Psoas muscle (tissue), 8 donors: Measurements from ENCODE around the gene PODN. TPM values are rescaled to one million over a fixed set of nuclear protein-coding genes. Genes with fewer than 3 reads are reported as not detected.

Source experiments
- ATAC-seq, 4 donors: fragments of 200-7000 bp; cut with Tn5 transposase; one replicate each; pipeline ENCODE4 v1.9.1; 2020; ENCODE audit warnings: moderate library complexity in 3 of 4, mild to moderate bottlenecking in 2 of 4
- DNase-seq, 2 donors: peaks; one replicate each; pipeline ENCODE4 v3.0.0-alpha.2; 2020
- H3K27ac ChIP-seq: fragments of 200-600 bp; one replicate; pipeline ENCODE4 v1.8.0; 2022
- H3K27me3 ChIP-seq, 3 donors: fragments of 200-600 bp in 1 of 3; one replicate each; pipeline versions ENCODE4 v1.6.1 to v1.8.0; 2013 to 2022; ENCODE audit warnings: low read length in 2 of 3, mild to moderate bottlenecking in 2 of 3, moderate library complexity in 1 of 3; ENCODE audit not compliant: insufficient read depth in 3 of 3
- H3K36me3 ChIP-seq, 2 donors: fragments of 200-600 bp in 1 of 2; one replicate each; pipeline versions ENCODE4 v1.6.1 to v1.8.0; 2013 to 2022; ENCODE audit warnings: low read depth in 1 of 2, mild to moderate bottlenecking in 1 of 2, moderate library complexity in 1 of 2; ENCODE audit not compliant: insufficient read depth in 1 of 2
- H3K4me1 ChIP-seq: fragments of 200-600 bp; one replicate; pipeline ENCODE4 v1.8.0; 2022
- H3K4me3 ChIP-seq: fragments of 200-600 bp; one replicate; pipeline ENCODE4 v1.8.0; 2022; ENCODE audit warnings: mild to moderate bottlenecking
- H3K9me3 ChIP-seq: fragments of 200-600 bp; one replicate; pipeline ENCODE4 v1.8.0; 2022
- WGBS, 3 donors: extraction: QIAGEN DNeasy Blood & Tissue Kit; methylation state at CpG; one replicate each; pipeline versions ENCODE4 v1.1.6 to v1.1.7; 2013; 5-methylcytosine and 5-hydroxymethylcytosine counted together
- intact Hi-C, 2 donors: fragments of 100-400 bp; cut with DNase I; formaldehyde crosslinking; loops; one replicate each; pipeline versions ENCODE4 v1.11.0 to v1.14.2; 2022
- polyA plus RNA-seq, 3 donors: library from polyadenylated mRNA; stranded (reverse); fragments of 200-250 nt; gene quantifications; one replicate each; pipeline ENCODE4 v1.2.3, GENCODE V29; 2013
- total RNA-seq, 4 donors: library from RNA; stranded (reverse); fragmentation: NEBNext Ultra II Directional in 2 of 4; extraction: Animal tissue kit (Norgen Biotek cat#: 25700) in 2 of 4; gene quantifications; one replicate each; pipeline versions ENCODE4 v1.2.1 to v1.2.4, GENCODE V29; 2021 to 2023
- TF ChIP-seq, protein P1 (sequence below): fragments of 200-600 bp; IDR thresholded peaks from one replicate; pipeline ENCODE4 v1.8.0; 2022; ENCODE audit warnings: antibody characterized with exemption
- donor health status: healthy with polysubstance abuse.
- donor health status: DM: no; HTN: no; CAD: no; lungs with moderate emphysema.
- donor health status: Bipolar disorder and iron deficiency.
- donor health status: healthy.
- donor health status: DM: yes; HTN: yes; CAD: no.
- donor health status: DM: no; HTN: no; CAD: no.
- donor health status: DM: no; HTN: no; CAD: no.
- donor health status: DM: yes; HTN: yes; CAD: no.

PODN gene
- total and polyA plus RNA-seq, 7 donors: 3.0 to 27.1 (median 7.2) TPM

- H3K27ac ChIP-seq: no peak overlapping the region
- 58 to 64% (median 62%) methylated on average over 12 of the region's 12 CpGs for WGBS, 3 donors
- H3K9me3 ChIP-seq: no peaks in the 10 kb centered on the region
- H3K4me3 ChIP-seq: no peak overlapping the region
- H3K36me3 ChIP-seq: no peaks in the 10 kb centered on the region
- ATAC-seq (no peak), DNase-seq (peak in 1 of 2 donors; percentile 32)
- peaks cover 0 to 8% (median 2%) of the 10 kb centered on the region in 3 donors for H3K27me3 ChIP-seq
- H3K4me1 ChIP-seq: peaks cover 4% of the 10 kb centered on the region
- TF ChIP-seq, protein P1, sequence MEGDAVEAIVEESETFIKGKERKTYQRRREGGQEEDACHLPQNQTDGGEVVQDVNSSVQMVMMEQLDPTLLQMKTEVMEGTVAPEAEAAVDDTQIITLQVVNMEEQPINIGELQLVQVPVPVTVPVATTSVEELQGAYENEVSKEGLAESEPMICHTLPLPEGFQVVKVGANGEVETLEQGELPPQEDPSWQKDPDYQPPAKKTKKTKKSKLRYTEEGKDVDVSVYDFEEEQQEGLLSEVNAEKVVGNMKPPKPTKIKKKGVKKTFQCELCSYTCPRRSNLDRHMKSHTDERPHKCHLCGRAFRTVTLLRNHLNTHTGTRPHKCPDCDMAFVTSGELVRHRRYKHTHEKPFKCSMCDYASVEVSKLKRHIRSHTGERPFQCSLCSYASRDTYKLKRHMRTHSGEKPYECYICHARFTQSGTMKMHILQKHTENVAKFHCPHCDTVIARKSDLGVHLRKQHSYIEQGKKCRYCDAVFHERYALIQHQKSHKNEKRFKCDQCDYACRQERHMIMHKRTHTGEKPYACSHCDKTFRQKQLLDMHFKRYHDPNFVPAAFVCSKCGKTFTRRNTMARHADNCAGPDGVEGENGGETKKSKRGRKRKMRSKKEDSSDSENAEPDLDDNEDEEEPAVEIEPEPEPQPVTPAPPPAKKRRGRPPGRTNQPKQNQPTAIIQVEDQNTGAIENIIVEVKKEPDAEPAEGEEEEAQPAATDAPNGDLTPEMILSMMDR: no peak
- intact Hi-C loops: no loop called here
These were observed 58.6 kb downstream of the PODN start for GRCh38 chr1:53120659-53121058.

- H3K27ac ChIP-seq: no peak overlapping the region
- peaks cover 0 to 8% (median 2%) of the 10 kb centered on the region in 3 donors for H3K27me3 ChIP-seq
- H3K4me1 ChIP-seq: peaks cover 4% of the 10 kb centered on the region
- no peaks in the 10 kb centered on the region for H3K9me3 ChIP-seq
- 23 to 36% (median 27%) methylated on average over 17 to 18 of the region's 18 CpGs for WGBS, 3 donors
- intact Hi-C loops: no loop called here
- H3K4me3 ChIP-seq: no peak overlapping the region
- H3K36me3 ChIP-seq: no peaks in the 10 kb centered on the region
- ATAC-seq: peak; percentile 34 to 47 (median 37)
- TF ChIP-seq, protein P1: no peak
- DNase-seq: peak; percentile 72 to 83
These were observed 59.5 kb downstream of the PODN start for GRCh38 chr1:53121319-53122172.

- Histone ChIP-seq H3K9me3 (no peaks in the 10 kb centered on the region), H3K4me1 (peaks cover 4% of the 10 kb centered on the region), H3K27ac (peak overlapping the region; percentile 58), H3K4me3 (no peak overlapping the region), H3K27me3 (peaks cover 0 to 8% (median 2%) of the 10 kb centered on the region in 3 donors), H3K36me3 (no peaks in the 10 kb centered on the region)
- intact Hi-C loops: no loop called here
- DNase-seq (peak; percentile 73 to 82), ATAC-seq (peak; percentile 49 to 68 (median 60))
- 36 to 41% (median 39%) methylated on average over 10 of the region's 10 CpGs for WGBS, 3 donors
- TF ChIP-seq, protein P1: no peak
These were observed 60.3 kb downstream of the PODN start for GRCh38 chr1:53122201-53122885.

GRCh38 chr1:53122961-53123413, 61.0 kb downstream of the PODN start:
- Histone ChIP-seq H3K9me3 (no peaks in the 10 kb centered on the region), H3K27ac (peak overlapping the region; percentile 58), H3K27me3 (peaks cover 0 to 8% (median 2%) of the 10 kb centered on the region in 3 donors), H3K4me3 (no peak overlapping the region), H3K36me3 (no peaks in the 10 kb centered on the region), H3K4me1 (peaks cover 4% of the 10 kb centered on the region)
- DNase-seq: peak in 1 of 2 donors; percentile 65
- TF ChIP-seq, protein P1: no peak
- peak in 1 of 4 donors; percentile 4 for ATAC-seq
- WGBS, 3 donors: 51 to 69% (median 54%) methylated on average over 7 of the region's 7 CpGs
- intact Hi-C loops: no loop called here
